Trophoblast cell (in vitro differentiated cells and primary cell): ENCODE results near the gene THAP2.

ENCODE experiments used
- DNase-seq, 2 donors: peaks; one replicate each; pipeline ENCODE4 v3.0.0-alpha.2; 2016
- H2AFZ ChIP-seq: 2 replicates; pipeline ENCODE4 v1.6.1; 2013; ENCODE audit warnings: low read length, moderate library complexity, mild to moderate bottlenecking; ENCODE audit not compliant: insufficient read depth, poor library complexity
- H2AK5ac ChIP-seq: 2 replicates; pipeline ENCODE4 v1.6.1; 2013; ENCODE audit warnings: mild to moderate bottlenecking, low read length
- H2BK120ac ChIP-seq: 2 replicates; pipeline ENCODE4 v1.6.1; 2013; ENCODE audit warnings: low read length, mild to moderate bottlenecking, moderate library complexity; ENCODE audit not compliant: insufficient read depth, poor library complexity
- H2BK12ac ChIP-seq: 2 replicates; pipeline ENCODE4 v1.6.1; 2013; ENCODE audit warnings: mild to moderate bottlenecking, low read length, moderate library complexity
- H2BK5ac ChIP-seq: 2 replicates; pipeline ENCODE4 v1.6.1; 2013; ENCODE audit warnings: low read length, low read depth, moderate library complexity, mild to moderate bottlenecking; ENCODE audit not compliant: poor library complexity
- H3K14ac ChIP-seq: 2 replicates; pipeline ENCODE4 v1.6.1; 2013; ENCODE audit warnings: mild to moderate bottlenecking, low read length
- H3K18ac ChIP-seq: 2 replicates; pipeline ENCODE4 v1.6.1; 2013; ENCODE audit warnings: mild to moderate bottlenecking, low read length
- H3K23ac ChIP-seq: 2 replicates; pipeline ENCODE4 v1.6.1; 2013; ENCODE audit warnings: low read length
- H3K27ac ChIP-seq: 2 replicates; pipeline ENCODE4 v1.5.1; 2013; ENCODE audit warnings: low read depth, mild to moderate bottlenecking, inconsistent platforms, low read length, moderate library complexity
- H3K27me3 ChIP-seq: 2 replicates; pipeline ENCODE4 v1.6.1; 2013; ENCODE audit warnings: inconsistent platforms, mild to moderate bottlenecking, low read length, moderate library complexity; ENCODE audit not compliant: insufficient read depth
- H3K36me3 ChIP-seq, 2 experiments: 1 replicate in 1 of 2; 2 replicates in 1 of 2; pipeline ENCODE4 v1.6.1; 2013; ENCODE audit warnings: low read length in 2 of 2, mild to moderate bottlenecking in 2 of 2, moderate library complexity in 1 of 2; ENCODE audit not compliant: insufficient read depth in 2 of 2, control insufficient read depth in 1 of 2
- H3K4ac ChIP-seq: 2 replicates; pipeline ENCODE4 v1.6.1; 2013; ENCODE audit warnings: low read depth, mild to moderate bottlenecking, low read length, moderate library complexity
- H3K4me1 ChIP-seq, 2 experiments: 1 replicate in 1 of 2; 2 replicates in 1 of 2; pipeline ENCODE4 v1.6.1; 2013; ENCODE audit warnings: low read length in 2 of 2, mild to moderate bottlenecking in 2 of 2, moderate library complexity in 1 of 2; ENCODE audit not compliant: insufficient read depth in 2 of 2, control insufficient read depth in 1 of 2
- H3K4me2 ChIP-seq: 2 replicates; pipeline ENCODE4 v1.6.1; 2013; ENCODE audit warnings: inconsistent platforms, mild to moderate bottlenecking, low read length, moderate library complexity
- H3K4me3 ChIP-seq: 2 replicates; pipeline ENCODE4 v1.5.1; 2013; ENCODE audit warnings: mild to moderate bottlenecking, low read depth, low read length, inconsistent platforms
- H3K79me1 ChIP-seq: one replicate; pipeline ENCODE4 v1.6.1; 2013; ENCODE audit warnings: low read length
- H3K79me2 ChIP-seq: 2 replicates; pipeline ENCODE4 v1.6.1; 2013; ENCODE audit warnings: low read length, mild to moderate bottlenecking; ENCODE audit not compliant: control insufficient read depth, insufficient read depth, poor library complexity
- H3K9ac ChIP-seq: 2 replicates; pipeline ENCODE4 v1.6.1; 2013; ENCODE audit warnings: mild to moderate bottlenecking, low read length
- H3K9me3 ChIP-seq: 2 replicates; pipeline ENCODE4 v1.6.1; 2013; ENCODE audit warnings: low read depth, mild to moderate bottlenecking, control low read depth, inconsistent platforms, low read length; ENCODE audit not compliant: insufficient read depth
- H4K12ac ChIP-seq: 2 replicates; pipeline ENCODE4 v1.6.1; 2013; ENCODE audit warnings: low read depth, mild to moderate bottlenecking, low read length, moderate library complexity
- H4K8ac ChIP-seq: 2 replicates; pipeline ENCODE4 v1.6.1; 2013; ENCODE audit warnings: low read depth, mild to moderate bottlenecking, low read length, moderate library complexity
- H4K91ac ChIP-seq: one replicate; pipeline ENCODE4 v1.6.1; 2013; ENCODE audit warnings: low read depth, mild to moderate bottlenecking, low read length, moderate library complexity
- WGBS: extraction: QIAGEN DNeasy Blood & Tissue Kit; methylation state at CpG from one replicate; pipeline ENCODE4 v1.1.7; 2013; ENCODE audit warnings: missing lambda C conversion rate; ENCODE audit not compliant: insufficient read length, insufficient coverage; ENCODE audit errors: extremely low coverage; 5-methylcytosine and 5-hydroxymethylcytosine counted together

The THAP2 gene

GRCh38 chr12:71664411-71665089, 449 bp downstream of the THAP2 start:
- Histone ChIP-seq H3K9ac (peak overlapping the region; percentile 48), H3K4me2 (peak overlapping the region; percentile 59), H3K79me2 (peaks cover 13% of the 10 kb centered on the region), H3K14ac (peak overlapping the region; percentile 73), H3K79me1 (peaks cover 13% of the 10 kb centered on the region), H2AFZ (peak overlapping the region; percentile 71), H4K12ac (peak overlapping the region; percentile 47), H3K4me1 (peaks cover 0 to 2% of the 10 kb centered on the region in 2 experiments), H4K91ac (peak overlapping the region; percentile 82), H3K4me3 (peak overlapping the region; percentile 87), H3K9me3 (no peaks in the 10 kb centered on the region), H3K18ac (peak overlapping the region; percentile 31), H3K27ac (peak overlapping the region; percentile 70), H2BK12ac (no peak overlapping the region), H2AK5ac (no peak overlapping the region), H2BK120ac (peak overlapping the region; percentile 23), H3K4ac (peak overlapping the region; percentile 28), H3K27me3 (no peaks in the 10 kb centered on the region), H3K23ac (no peak overlapping the region), H3K36me3 (no peaks in the 10 kb centered on the region), H4K8ac (peak overlapping the region; percentile 50), H2BK5ac (peak overlapping the region; percentile 35)
- DNase-seq, result peak in 1 of 2 donors; percentile 27
- WGBS, result no CpG with 5 or more reads among the region's 20 CpGs

GRCh38 chr12:71665090-71665463, 976 bp downstream of the THAP2 start:
- Histone ChIP-seq H3K18ac (no peak overlapping the region), H2AK5ac (no peak overlapping the region), H3K4me1 (peaks cover 0 to 2% of the 10 kb centered on the region in 2 experiments), H3K14ac (no peak overlapping the region), H3K4ac (no peak overlapping the region), H2AFZ (no peak overlapping the region), H3K27ac (no peak overlapping the region), H3K79me2 (peaks cover 13% of the 10 kb centered on the region), H2BK5ac (no peak overlapping the region), H3K36me3 (no peaks in the 10 kb centered on the region), H4K91ac (no peak overlapping the region), H3K79me1 (peaks cover 13% of the 10 kb centered on the region), H2BK12ac (no peak overlapping the region), H4K12ac (no peak overlapping the region), H2BK120ac (no peak overlapping the region), H3K4me2 (peak overlapping the region; percentile 59), H3K4me3 (no peak overlapping the region), H3K9me3 (no peaks in the 10 kb centered on the region), H4K8ac (no peak overlapping the region), H3K27me3 (no peaks in the 10 kb centered on the region), H3K9ac (no peak overlapping the region), H3K23ac (no peak overlapping the region)
- DNase-seq, result no peak
- no CpG with 5 or more reads among the region's 4 CpGs for WGBS

- H2BK5ac ChIP-seq, result no peak overlapping the region
- H3K27ac ChIP-seq, result no peak overlapping the region
- H3K9ac ChIP-seq, result no peak overlapping the region
- no peak overlapping the region for H4K91ac ChIP-seq
- H3K27me3 ChIP-seq, result no peaks in the 10 kb centered on the region
- DNase-seq, result no peak
- H3K4me3 ChIP-seq, result no peak overlapping the region
- H3K36me3 ChIP-seq, result no peaks in the 10 kb centered on the region
- H3K79me1 ChIP-seq, result peaks cover 13% of the 10 kb centered on the region
- H3K9me3 ChIP-seq, result no peaks in the 10 kb centered on the region
- no peak overlapping the region for H4K8ac ChIP-seq
- H2AK5ac ChIP-seq, result no peak overlapping the region
- H3K18ac ChIP-seq, result no peak overlapping the region
- no CpG with 5 or more reads among the region's 5 CpGs for WGBS
- H4K12ac ChIP-seq, result no peak overlapping the region
- no peak overlapping the region for H3K4ac ChIP-seq
- H3K4me1 ChIP-seq, result peaks cover 0 to 2% of the 10 kb centered on the region in 2 experiments
- H3K79me2 ChIP-seq, result peaks cover 13% of the 10 kb centered on the region
- no peak overlapping the region for H2BK12ac ChIP-seq
- H2BK120ac ChIP-seq, result no peak overlapping the region
- H3K23ac ChIP-seq, result no peak overlapping the region
- H3K14ac ChIP-seq, result no peak overlapping the region
- H2AFZ ChIP-seq, result no peak overlapping the region
- no peak overlapping the region for H3K4me2 ChIP-seq
These were observed 2.2 kb downstream of the THAP2 start for GRCh38 chr12:71666259-71666658.

- Histone ChIP-seq H3K14ac (no peak overlapping the region), H3K27ac (no peak overlapping the region), H3K79me2 (no peaks in the 10 kb centered on the region), H2BK12ac (no peak overlapping the region), H2BK5ac (no peak overlapping the region), H3K4me2 (no peak overlapping the region), H3K4me1 (no peaks in the 10 kb centered on the region), H2BK120ac (no peak overlapping the region), H4K8ac (no peak overlapping the region), H3K79me1 (no peaks in the 10 kb centered on the region), H2AFZ (no peak overlapping the region), H3K4me3 (no peak overlapping the region), H3K4ac (no peak overlapping the region), H3K23ac (no peak overlapping the region), H4K91ac (no peak overlapping the region), H3K36me3 (no peaks in the 10 kb centered on the region), H3K18ac (no peak overlapping the region), H3K9me3 (no peaks in the 10 kb centered on the region), H4K12ac (no peak overlapping the region), H2AK5ac (no peak overlapping the region), H3K27me3 (no peaks in the 10 kb centered on the region), H3K9ac (no peak overlapping the region)
- no peak for DNase-seq
These were observed 7.2 kb downstream of the THAP2 start for GRCh38 chr12:71671311-71671710.
